Medulla oblongata (tissue), 1 donor: ENCODE measurements around the gene MOB3C.

Experiments
- DNase-seq: peaks from one replicate; pipeline ENCODE4 v3.0.0-alpha.2; 2015; ENCODE audit errors: extremely low spot score

The MOB3C gene

DNA sequence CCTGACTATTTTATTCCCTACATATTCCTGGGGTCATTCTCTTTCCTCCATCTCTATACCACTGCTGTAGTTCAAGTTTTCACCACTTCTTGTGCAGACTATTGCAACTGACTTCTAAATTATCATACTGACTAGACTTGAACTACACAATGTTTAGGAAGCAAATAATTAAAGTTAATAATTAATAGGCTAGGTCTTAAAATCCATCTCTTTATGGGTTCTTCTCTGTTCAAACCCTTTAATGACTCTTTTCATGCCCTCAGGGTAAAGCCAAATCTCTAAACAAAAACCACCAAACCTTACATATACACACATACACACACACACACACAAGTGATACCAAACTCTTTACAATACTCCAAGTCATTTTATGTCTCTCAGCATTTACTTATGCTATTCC, 22.3 kb upstream of the MOB3C start:
- DNase-seq, result no peak

DNA sequence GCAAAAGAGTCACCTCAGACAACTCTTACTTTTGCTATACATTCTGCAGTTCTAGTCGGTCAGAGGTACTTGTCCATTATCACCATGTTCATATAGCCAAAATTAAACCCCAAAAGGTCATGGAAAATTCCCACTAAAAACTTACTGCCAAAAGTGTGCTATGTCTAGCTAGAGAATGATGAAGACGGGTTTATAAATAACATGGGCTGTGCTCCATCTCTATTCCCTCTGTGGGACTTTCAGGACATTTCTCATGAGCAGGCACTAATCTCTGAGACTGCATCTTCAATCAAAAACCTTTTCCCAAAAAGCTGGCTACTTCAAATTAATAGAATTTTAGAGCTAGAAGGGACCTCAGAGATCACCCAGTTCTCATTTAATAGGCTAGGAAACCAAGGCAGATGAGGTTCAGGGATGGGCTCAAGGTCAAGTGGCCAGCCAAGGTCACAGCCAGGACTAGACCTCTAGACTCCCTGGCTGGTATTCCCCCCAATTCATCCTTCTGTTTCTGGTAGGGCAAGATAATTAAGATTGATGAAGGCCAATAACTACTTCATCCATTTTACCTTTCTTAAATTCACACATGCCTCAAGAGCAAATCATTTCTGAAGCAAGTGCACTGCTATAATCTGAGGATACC, 21.0 kb upstream of the MOB3C start:
- no peak for DNase-seq

DNA sequence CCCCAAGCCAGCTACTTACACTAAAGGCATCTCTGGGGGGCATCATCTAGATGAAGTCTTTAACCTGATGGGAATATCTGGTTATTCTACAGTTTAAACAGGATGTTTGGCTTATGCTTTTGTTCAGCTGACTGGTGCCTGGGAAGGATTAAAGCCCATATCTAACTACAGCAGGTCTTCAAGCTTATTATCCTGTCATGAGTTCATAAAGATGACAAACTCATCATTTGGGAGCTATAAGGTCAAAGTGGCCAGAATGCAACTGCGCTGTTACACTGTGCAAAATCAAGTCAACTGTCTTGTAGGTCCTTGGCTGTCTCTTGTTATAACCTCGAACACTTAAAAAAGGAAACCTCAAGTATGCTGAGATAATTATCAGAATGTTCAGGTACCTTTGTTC, 18.6 kb upstream of the MOB3C start:
- DNase-seq, result no peak

DNA sequence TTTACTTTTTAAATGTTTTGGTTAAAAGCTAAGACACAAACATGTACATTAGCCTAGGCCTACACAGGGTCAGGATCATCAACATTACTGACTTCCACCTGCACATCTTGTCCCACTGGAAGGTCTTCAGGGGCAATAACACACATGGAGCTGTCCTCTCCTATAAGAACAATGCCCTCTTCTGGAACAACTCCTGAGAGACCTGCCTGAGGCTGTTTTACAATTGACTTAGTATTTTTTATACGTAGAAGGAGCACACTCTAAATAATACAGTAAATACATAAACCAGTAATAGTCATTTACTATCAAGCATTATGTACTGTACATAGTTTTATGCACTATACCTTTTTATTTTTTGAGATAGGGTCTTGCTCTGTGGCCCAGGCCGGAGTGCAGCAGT, 14.1 kb upstream of the MOB3C start:
- no peak for DNase-seq

DNA sequence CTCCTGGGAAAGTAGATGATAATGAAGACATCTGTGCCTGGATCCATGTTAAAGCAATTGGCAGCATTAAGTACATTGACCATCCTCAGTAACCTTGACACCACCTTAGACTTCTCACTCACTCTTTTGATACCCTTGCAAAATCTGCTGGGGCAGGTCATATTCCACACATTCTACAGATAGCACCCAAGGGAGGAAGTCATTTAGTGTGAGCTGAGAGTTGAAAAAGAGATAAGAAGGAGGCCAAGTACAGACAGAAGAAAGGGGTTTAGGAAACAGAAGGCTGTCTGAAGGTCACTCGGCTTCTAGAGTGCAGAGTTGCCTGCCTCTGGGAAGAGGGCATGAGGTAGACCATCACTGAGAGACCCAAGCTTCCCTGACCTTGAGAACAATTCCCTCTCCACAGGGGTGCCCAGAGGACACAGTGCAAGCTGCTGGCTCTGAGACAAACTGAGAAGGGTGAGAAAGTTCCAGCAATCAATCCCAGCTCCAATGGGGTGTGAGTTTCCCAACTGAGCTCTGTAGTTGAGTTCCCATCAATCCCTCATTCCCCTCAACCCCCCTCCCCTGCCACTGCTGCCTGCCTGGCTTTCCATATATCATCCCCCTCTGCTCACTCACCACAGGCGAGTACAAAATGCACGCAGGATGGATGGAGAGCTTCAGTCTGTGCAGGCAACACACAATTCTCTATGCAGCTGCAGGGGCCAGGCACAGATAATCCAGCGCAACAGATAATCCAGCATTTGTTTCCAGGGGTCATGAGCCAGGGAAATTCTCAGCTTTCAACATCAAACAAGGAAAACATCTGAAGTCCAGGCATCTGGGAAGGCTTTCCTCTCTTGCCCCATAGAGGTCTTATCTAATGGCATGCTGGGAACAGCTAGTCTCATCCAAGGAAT, 7.4 kb upstream of the MOB3C start:
- no peak for DNase-seq

DNA sequence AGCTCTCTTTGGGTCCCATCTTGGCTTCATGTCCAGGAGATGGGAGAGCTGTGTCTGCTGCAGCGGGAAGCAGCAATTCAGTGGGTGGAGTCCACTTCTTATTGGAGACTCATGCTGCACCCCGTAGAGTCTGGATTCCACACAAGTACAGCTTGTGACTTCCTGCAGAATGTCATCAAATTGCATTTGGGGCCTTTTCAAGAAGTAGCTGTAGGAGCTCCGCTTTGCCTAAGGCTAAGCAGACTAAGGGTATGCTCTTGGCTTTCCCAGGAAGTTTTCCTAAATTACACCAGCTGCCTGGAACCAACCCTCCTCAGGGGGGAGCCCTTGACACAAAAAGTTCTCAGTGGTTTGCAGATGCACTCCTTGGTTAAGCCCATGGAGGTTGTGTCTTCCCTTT, 5.7 kb upstream of the MOB3C start:
- DNase-seq, result no peak

DNA sequence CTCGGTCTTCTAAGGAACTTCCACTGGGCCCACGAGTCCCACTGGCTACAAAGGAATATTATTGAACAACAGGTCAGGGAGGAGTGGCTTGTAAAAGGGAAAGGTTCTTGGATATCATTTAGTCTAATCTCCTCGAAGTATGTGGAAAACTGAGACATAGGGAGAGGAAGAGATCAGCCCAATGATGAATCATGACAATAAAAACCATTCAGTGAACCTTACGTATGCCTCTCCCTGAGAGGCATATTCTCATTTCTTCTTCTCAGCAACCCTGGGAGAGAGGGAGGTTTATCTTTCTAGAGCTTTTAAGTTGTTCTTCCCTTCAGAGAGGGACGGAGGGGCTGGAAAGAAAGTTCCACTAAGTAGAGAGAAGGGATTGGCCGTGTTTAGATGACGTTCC, 5.3 kb upstream of the MOB3C start:
- no peak for DNase-seq

DNA sequence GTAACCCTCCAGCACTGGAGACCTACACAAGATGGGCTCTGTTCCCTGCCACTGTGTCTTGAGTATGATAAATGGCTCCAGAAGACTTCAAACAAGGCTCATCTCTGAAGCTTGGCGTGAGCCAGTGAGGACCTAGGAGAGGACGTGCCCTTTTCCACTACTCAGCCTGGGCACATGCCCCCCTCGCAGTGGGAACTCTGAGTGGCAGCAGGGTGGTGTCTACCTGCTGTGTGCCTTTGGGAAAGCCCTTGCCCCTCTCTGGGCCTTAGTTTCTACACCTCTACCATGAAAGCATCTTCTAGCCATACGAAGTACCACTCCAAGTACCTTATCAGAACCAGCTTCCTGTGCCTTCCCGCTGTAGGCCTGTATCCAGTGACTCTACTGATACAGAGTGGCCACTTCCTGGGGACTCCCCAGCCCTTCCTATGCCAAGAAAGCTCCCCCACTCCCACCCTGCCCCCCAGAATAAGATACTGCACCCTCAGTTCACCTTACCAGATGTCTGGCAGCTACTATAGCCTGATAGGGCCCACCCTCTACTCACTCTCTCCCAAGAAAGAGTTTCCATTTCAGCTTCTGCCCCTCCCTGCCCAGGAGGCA, 3.1 kb upstream of the MOB3C start:
- no peak for DNase-seq

DNA sequence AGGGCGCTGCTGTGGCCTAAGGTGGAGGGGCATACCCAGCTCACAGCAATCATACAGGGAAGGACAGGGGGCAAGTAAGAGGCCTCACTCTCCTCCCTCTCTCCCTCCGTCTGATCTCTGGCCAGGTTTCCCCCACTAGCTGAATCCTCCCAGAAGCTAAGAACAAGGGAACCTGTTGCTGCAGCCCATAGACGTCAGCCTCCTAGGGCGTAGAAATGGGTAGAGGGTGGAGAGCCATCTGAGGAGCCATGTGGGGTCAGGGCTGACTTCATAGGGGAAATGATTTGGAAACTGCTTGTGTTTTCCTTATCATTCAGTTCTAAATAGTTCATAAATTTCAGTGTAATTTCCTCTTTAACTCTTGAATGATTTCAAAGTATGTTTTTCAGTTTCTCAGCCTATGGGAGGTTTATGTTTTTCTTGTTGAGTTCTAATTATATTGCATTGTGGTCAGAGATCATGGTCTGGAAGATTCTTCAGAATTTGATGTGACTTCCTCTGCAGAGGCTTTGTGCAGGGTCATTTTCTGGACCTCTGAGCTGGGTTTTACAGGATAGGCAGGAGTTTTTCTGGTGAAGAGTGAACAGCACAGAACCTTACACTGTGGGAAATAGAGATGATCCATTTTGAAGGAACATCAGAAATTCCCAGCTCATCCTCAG, 2.3 kb upstream of the MOB3C start:
- no peak for DNase-seq

DNA sequence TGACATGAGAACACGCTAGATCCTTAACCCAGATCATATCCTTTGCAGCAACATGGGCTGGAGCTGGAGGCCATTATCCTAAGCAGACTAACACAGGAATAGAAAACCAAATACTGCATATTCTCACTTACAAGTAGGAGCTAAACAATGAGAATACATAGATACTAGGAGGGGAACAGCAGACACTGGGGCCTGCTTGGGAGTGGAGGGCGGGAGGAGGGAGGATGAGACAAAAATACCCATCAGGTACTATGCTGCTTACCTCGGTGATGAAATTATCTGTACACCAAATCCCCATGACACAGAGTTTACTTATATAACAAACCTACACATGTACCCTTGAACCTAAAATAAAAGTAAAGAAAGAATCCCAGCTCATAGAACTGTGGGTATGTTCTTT, 1.2 kb upstream of the MOB3C start:
- no peak for DNase-seq

DNA sequence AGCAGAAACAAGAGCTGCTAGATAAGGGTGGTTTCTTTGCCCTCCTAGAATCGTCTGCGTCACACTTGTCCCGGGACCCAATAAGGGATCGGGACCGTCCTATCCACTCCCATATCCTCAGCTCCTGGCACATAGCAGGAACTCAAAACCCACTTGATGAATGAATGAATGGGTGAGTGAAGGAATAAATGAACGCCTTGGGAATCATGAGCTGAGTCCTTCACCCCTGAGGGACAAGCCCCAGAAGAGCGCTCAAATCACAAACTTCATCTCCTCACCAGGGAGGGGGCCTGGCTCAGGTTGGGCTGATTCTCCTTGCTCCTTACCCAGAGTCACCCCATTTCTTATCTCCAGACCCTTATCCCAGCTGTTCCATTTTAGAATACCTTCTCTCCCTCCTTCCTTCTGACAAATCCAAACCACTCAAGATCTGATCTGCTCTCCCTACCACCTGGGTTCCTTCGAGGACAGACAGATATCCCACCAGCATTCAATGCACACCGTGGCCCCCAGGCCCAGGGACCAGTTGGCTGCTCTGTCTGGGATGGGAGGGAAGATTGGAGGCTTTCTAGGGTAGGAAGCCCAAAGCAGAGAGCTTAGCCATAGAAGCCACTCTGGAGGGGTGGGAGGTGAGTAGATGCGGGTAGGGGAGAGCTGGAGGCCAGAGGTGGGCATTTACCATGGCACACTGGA, 643 bp upstream of the MOB3C start:
- DNase-seq, result no peak

DNA sequence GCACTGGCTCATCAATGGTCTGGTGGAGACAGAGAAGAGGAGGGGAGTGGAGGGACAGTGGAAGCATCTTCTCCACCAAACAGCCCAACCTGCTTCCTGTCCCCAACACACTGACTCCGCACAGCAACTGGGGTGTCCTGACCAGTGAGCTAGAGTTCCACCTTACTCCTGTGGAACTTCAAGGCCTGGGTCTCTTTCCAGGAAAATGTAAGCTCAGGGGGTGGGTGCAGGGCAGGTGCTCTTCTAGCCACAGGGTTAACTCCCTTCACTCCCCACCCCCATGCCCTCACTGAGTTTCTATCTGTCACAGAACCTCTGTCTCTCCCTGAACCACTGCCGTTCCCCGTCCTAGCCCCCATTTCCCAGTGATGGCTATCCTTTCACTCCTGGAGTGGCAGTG, 876 bp downstream of the MOB3C start:
- DNase-seq, result no peak

DNA sequence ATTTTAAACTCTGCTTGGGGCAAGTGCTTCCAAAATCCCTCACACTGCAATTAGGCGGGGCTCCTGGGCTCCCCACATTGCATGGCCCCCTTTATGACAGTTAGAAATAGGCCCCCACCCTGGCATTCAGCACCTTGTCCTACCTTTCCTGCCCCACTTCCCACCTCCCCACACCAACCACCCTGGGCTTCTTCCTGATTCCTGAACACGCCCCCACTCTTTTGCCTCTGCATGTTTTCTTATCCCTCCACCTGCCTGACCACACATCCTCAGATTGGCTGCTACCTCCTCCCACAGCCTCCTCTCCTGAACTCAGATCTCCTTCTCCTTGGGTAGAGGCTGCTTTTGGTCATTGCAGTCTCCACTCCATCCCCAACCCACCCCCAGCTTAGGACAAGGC, 1.5 kb downstream of the MOB3C start:
- DNase-seq, result no peak

DNA sequence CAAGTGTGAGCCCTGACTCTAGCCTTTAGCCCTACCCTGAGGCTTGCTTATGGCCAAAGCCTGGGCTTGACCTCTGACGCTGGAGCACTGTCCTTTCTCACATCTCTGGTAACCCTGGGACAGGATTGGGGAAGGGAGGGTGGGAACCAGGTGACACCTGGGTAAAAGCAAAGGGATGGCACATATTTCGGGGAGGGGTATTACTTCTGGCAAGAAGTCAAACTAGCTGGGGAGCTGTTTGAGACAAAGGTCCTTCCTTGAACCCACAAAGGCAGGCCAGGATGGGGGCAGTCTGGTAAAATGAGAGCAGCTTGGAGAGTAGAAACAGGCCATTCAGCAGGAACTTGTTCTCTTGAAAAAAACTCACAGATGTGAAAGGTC, 2.0 kb downstream of the MOB3C start:
- no peak for DNase-seq

DNA sequence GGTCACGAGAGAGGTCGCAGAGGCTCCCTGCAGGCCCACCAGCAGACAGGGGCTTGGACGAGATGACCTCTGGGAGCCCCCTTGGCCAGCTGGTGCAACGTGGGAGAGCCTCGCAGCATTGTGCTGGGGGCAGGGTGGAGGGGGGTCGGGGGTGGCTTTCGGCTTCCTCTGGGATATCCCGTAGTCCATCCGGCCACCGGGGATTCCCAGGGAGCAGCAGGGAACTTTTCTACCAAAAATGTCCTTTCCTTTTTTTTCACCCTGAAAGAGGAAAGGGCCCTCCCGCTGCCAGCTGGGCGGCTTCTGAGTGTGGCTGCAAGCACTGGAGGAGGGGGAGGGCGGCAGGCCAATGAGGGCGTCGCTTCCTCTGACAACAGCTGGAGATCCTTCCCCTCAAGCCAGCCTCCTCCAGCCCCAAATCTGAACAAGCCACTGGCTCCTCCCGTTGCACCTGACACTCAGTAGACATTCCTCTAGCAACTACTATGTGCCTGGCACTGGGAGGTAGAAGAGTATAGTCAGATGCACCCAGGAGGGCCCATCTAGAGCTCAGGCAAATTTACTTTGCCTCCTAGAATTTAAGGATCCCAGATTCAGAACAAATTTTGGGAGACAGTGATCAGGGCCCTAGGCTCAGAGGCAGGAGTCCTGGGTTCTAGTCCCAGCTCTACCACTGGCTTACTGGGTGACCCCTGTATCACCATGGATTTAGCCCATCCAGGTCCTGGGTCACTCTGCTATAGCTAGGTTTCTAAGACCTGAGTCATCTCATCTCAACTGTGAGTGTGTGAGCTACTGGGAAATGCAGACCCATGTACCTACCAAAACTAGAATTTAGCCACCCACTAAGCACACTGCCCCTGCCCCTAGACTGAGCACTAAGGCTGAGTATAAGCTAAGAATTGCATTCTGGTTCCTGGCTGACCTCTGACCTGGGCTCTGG, 2.7 kb downstream of the MOB3C start:
- peak; percentile 84 for DNase-seq

DNA sequence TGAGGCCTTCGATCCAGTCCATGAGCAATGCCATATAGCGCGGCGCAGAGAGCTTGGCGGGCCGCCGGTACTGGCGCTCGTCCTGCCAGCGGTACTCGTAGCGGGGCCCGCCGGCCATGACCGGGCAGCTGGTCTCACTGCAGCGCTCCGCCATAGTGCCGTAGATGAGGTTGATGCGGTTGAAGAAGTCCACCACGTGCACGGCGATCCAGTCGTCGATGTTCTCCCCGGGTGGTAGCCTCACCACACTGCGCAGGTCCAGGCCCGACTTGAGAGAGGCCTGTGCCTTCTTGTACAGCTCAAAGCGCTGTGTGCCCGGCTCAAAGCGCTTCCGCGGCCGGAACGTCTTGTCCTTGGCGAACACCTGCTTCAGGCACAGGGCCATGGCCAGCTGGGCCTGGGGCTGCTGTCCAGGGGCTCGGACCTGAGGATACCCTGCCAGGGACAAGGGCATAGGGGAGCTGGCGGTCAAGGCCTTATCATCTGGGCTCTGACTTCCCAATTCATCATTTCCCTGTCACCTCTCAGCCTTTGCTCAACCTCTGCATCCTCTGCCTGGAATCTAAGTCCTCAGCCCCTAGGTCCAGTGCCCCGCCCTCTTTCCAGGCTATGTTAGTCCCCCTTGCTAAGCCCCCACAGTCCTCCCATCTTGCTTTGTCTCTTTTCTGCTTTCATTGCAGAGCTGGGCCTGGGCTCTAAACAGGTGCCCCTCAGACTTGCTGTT, 3.5 kb downstream of the MOB3C start:
- no peak for DNase-seq

DNA sequence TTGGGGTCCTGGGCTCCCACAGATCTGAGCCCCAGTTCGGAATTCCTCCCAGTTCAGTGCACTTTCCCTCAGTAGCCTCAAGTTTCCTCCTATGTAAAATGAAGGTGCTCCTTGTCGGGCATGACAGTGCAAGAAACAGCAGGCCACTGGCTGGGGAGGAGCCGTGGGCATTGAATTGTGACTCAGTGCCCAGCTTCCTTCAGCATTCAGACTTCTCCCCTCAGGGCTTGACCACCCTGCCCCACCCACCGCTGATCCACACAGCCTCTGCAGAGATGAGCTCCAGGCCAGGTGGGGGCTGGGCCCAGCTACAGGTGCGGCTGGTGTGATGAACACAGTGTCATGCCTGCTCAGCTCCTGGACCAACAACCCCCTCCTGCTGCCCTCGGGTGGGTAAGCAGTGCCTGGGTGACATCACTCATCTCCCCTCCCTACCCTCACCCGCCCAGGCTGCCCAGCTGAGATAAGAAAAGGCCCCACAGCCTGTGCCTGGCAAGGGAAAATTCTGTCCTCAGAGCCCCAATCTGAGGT, 4.9 kb downstream of the MOB3C start:
- no peak for DNase-seq

DNA sequence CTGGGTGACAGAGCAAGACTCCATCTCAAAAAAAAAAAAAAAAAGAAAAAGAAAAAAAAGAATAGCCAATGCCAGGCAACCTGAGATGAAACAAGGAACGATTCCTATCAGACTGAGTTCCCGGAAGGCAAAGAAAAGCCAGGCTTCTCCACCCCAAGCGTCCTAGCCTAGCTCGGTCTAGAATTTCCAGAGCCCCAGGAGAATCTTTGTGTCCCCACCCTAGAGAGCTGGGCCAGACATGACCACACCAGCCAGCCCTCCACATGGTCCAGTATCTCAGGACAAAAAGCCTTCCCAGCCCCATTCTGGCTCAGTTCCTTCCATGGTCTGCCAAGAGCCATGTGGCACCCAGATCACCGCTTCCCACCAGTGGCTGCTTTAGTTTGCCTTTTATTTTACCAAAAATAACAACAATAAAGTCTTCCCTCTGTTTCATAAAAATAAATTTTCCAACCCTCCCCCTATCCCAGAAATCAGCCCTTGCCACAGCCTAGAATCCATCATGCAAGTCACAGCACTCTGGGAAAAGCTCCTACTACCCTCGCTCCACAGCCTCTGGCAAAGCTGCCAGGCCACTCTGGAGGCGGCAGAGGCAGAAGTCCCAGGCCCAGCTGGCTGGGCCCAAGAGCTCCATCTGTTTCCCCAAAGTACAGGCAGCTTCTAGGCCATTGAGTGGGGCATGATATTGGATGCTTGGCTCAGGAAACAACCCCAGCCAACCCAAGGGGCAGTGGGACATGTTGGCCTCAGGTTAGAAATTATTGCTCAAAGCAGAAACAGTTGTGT, 9.1 kb downstream of the MOB3C start:
- DNase-seq, result peak; percentile 47
